A549 (cell line): ENCODE measurements around the gene GLO1. TPM values are rescaled to one million over a fixed set of nuclear protein-coding genes. Genes with fewer than 3 reads are reported as not detected.

ENCODE experiments used
- ATAC-seq, 2 experiments: fragments of 200-7000 bp in 1 of 2; fragments of >200 bp in 1 of 2; cut with Nextera tagmentation in 1 of 2; cut with Tn5 transposase in 1 of 2; 3 replicates each; pipeline versions ENCODE4 v1.8.0 to v1.9.1; 2018 to 2020; ENCODE audit warnings: mild to moderate bottlenecking in 1 of 2, moderate library complexity in 1 of 2
- CTCF ChIA-PET: fragments of 300-600 bp; sonication (Branson Sonifier 250); formaldehyde crosslinking; extraction: SDS; loops from one replicate; lab custom pipeline; 2021; ENCODE audit warnings: antibody characterized with exemption, inconsistent platforms; lab: Yijun Ruan, JAX
- POLR2A ChIA-PET: fragments of 350-600 bp; formaldehyde crosslinking; extraction: SDS; loops from one replicate; lab custom pipeline; 2021; ENCODE audit warnings: antibody characterized with exemption, inconsistent platforms; lab: Yijun Ruan, JAX
- DNase-seq, 2 experiments: peaks; one replicate each; pipeline versions ENCODE4 v3.0.0 to v3.0.0-alpha.2; 2011 to 2016; ENCODE audit warnings: low read depth in 1 of 2, low spot score in 1 of 2
- FAIRE-seq: peaks from 2 replicates; lab custom pipeline; 2011; peaks lifted over from hg19 to GRCh38; lab: Jason Lieb, UNC
- H3K27ac ChIP-seq, 2 experiments: fragments of >200 bp; sonication (Bioruptor Twin); formaldehyde crosslinking; 3 replicates each; pipeline ENCODE4 v1.5.1; 2016 to 2017
- H3K4me1 ChIP-seq: fragments of >200 bp; sonication (Bioruptor Twin); formaldehyde crosslinking; 3 replicates; pipeline ENCODE4 v1.6.1; 2016
- H3K4me2 ChIP-seq: fragments of >200 bp; sonication (Bioruptor Twin); formaldehyde crosslinking; 3 replicates; pipeline ENCODE4 v1.6.1; 2016
- H3K4me3 ChIP-seq: fragments of >200 bp; sonication (Bioruptor Twin); formaldehyde crosslinking; 3 replicates; pipeline ENCODE4 v1.5.1; 2016
- H3K9me3 ChIP-seq: fragments of >200 bp; sonication (Bioruptor Twin); formaldehyde crosslinking; 3 replicates; pipeline ENCODE4 v1.6.1; 2016
- CBX8 ChIP-seq: fragments of 200-600 bp; sonication (generic); IDR thresholded peaks from 2 replicates; pipeline ENCODE4 v1.6.1; 2016
- CEBPB ChIP-seq, 2 experiments: fragments of >200 bp in 1 of 2; sonication (Bioruptor Twin) in 1 of 2; formaldehyde crosslinking in 1 of 2; IDR thresholded peaks; 2 replicates each; pipeline ENCODE4 v1.6.1; 2012 to 2016
- CHD4 ChIP-seq: fragments of 200-600 bp; sonication (generic); IDR thresholded peaks from 2 replicates; pipeline ENCODE4 v1.6.1; 2016; ENCODE audit warnings: antibody characterized with exemption, mild to moderate bottlenecking, borderline replicate concordance
- CTCF ChIP-seq: fragments of >200 bp; sonication (Bioruptor Twin); formaldehyde crosslinking; IDR thresholded peaks from 3 replicates; pipeline ENCODE4 v1.5.1; 2016
- KDM1A ChIP-seq: fragments of 200-600 bp; sonication (generic); IDR thresholded peaks from 2 replicates; pipeline ENCODE4 v1.6.1; 2016; ENCODE audit warnings: low read depth, mild to moderate bottlenecking
- MAFK ChIP-seq: fragments of 450-650 bp; IDR thresholded peaks from 2 replicates; pipeline ENCODE4 v1.6.1; 2014; ENCODE audit not compliant: partially characterized antibody
- MAZ ChIP-seq: fragments of 150-350 bp; IDR thresholded peaks from 2 replicates; pipeline ENCODE4 v1.6.1; 2014; ENCODE audit warnings: antibody characterized with exemption, low read depth, low read length, borderline replicate concordance
- MYC ChIP-seq: IDR thresholded peaks from 2 replicates; pipeline ENCODE4 v1.6.1; 2012; ENCODE audit warnings: mild to moderate bottlenecking, inconsistent platforms, low read length, improper control_type of control experiment, borderline replicate concordance
- NFE2L2 ChIP-seq: fragments of 150-350 bp; conservative IDR thresholded peaks from 2 replicates; pipeline ENCODE4 v1.6.1; 2014; ENCODE audit warnings: low read length
- REST ChIP-seq: fragments of 200-600 bp; sonication (generic); IDR thresholded peaks from 2 replicates; pipeline ENCODE4 v1.6.1; 2016; ENCODE audit warnings: antibody characterized with exemption, mild to moderate bottlenecking, moderate library complexity
- RNF2 ChIP-seq: fragments of 200-600 bp; sonication (generic); IDR thresholded peaks from 2 replicates; pipeline ENCODE4 v1.6.1; 2016; ENCODE audit warnings: low read depth, mild to moderate bottlenecking, antibody characterized with exemption, moderate library complexity, borderline replicate concordance
- WGBS: methylation state at CpG from one replicate; pipeline ENCODE4 v1.1.6; 2017; ENCODE audit errors: missing lambda C conversion rate; 5-methylcytosine and 5-hydroxymethylcytosine counted together
- polyA plus RNA-seq, 4 experiments: library from polyadenylated mRNA; depleted of rRNA in 3 of 4; stranded (reverse); fragments of >200 nt; fragmentation: RNase III in 1 of 4; extraction: RNeasy Plus Mini Kit Qiagen cat#74134 plus additional on column Dnase treatment in 1 of 4; gene quantifications; 2 replicates in 3 of 4; 3 replicates in 1 of 4; pipeline ENCODE4 v1.2.3, GENCODE V29; 2011 to 2017

Gene GLO1
- polyA plus RNA-seq, 2 of the 4 experiments (the other 2 are of a cell fraction) = 105 to 128 TPM

- peak; percentile 75 for TF ChIP-seq NFE2L2
- no peak for TF ChIP-seq CBX8
- TF ChIP-seq MAFK = peak; percentile 25
- H3K4me1 ChIP-seq = no peaks in the 10 kb centered on the region
- H3K4me2 ChIP-seq = no peak overlapping the region
- WGBS = 20% methylated on average over 1 of the region's 1 CpG
- FAIRE-seq = no peak
- no peaks in the 10 kb centered on the region for H3K9me3 ChIP-seq
- no peak for DNase-seq
- H3K4me3 ChIP-seq = no peak overlapping the region
- no peak overlapping the region for H3K27ac ChIP-seq
- ATAC-seq = no peak
- ChIA-PET CTCF (no interaction called here), POLR2A (no interaction called here)
These were observed 25.3 kb upstream of the GLO1 start for GRCh38 chr6:38728203-38728602.

- no peak for TF ChIP-seq MAZ
- TF ChIP-seq REST = no peak
- POLR2A ChIA-PET = no interaction called here
These were observed 22.7 kb upstream of the GLO1 start for GRCh38 chr6:38725414-38726183.

GRCh38 chr6:38724343-38724742, 21.4 kb upstream of the GLO1 start:
- POLR2A ChIA-PET = no interaction called here
- FAIRE-seq (no peak), ATAC-seq (no peak), DNase-seq (no peak)
- no peak for TF ChIP-seq CHD4
- no peak for TF ChIP-seq RNF2
- CTCF ChIA-PET = no interaction called here
- Histone ChIP-seq H3K4me3 (no peak overlapping the region), H3K27ac (no peak overlapping the region), H3K4me2 (no peak overlapping the region), H3K4me1 (no peaks in the 10 kb centered on the region), H3K9me3 (no peaks in the 10 kb centered on the region)
- 84% methylated on average over 5 of the region's 5 CpGs for WGBS

More at GRCh38 chr6:38725414-38726183, 22.7 kb upstream of the GLO1 start:
- no peak for DNase-seq
- H3K4me2 ChIP-seq = no peak overlapping the region
- WGBS = 67% methylated on average over 4 of the region's 4 CpGs
- no peak for ATAC-seq
- no peak overlapping the region for H3K4me3 ChIP-seq
- H3K27ac ChIP-seq = no peak overlapping the region
- H3K9me3 ChIP-seq = no peaks in the 10 kb centered on the region
- FAIRE-seq = no peak
- no peaks in the 10 kb centered on the region for H3K4me1 ChIP-seq
- CTCF ChIA-PET = no interaction called here

GRCh38 chr6:38723783-38724182, 20.8 kb upstream of the GLO1 start:
- no peak overlapping the region for H3K4me2 ChIP-seq
- TF ChIP-seq KDM1A = no peak
- TF ChIP-seq CEBPB (IDR thresholded peaks at IDR 0.05) = no peak
- no peak for TF ChIP-seq CTCF
- no peak for TF ChIP-seq MYC
- CTCF ChIA-PET = no interaction called here
- DNase-seq = no peak
- ATAC-seq = no peak
- no peak overlapping the region for H3K27ac ChIP-seq
- no peak overlapping the region for H3K4me3 ChIP-seq
- H3K9me3 ChIP-seq = no peaks in the 10 kb centered on the region
- FAIRE-seq = no peak
- WGBS = 69% methylated on average over 5 of the region's 5 CpGs
- POLR2A ChIA-PET = no interaction called here
- no peaks in the 10 kb centered on the region for H3K4me1 ChIP-seq
